CD4-positive, alpha-beta memory T cell (primary cell): ENCODE measurements around the gene DNAJC18. TPM values are rescaled to one million over a fixed set of nuclear protein-coding genes. Genes with fewer than 3 reads are reported as not detected.

Experiments
- CTCF ChIA-PET: fragments of 350-600 bp; sonication (Branson Sonifier 250); formaldehyde crosslinking; loops from one replicate; lab custom pipeline; 2021; ENCODE audit warnings: inconsistent platforms; ENCODE audit not compliant: partially characterized antibody; lab: Charles Lee
- POLR2A ChIA-PET: fragments of 350-600 bp; sonication (Branson Sonifier 250); formaldehyde crosslinking; loops from one replicate; lab custom pipeline; 2021; ENCODE audit not compliant: partially characterized antibody; lab: Charles Lee
- DNase-seq, 5 donors: peaks; one replicate each; pipeline versions ENCODE4 v3.0.0 to v3.0.0-alpha.2; 2020 to 2022; ENCODE audit warnings: mixed read lengths in 1 of 5
- H3K27ac ChIP-seq: one replicate; pipeline ENCODE4 v1.7.0; 2013; ENCODE audit warnings: low read depth, low read length
- H3K27me3 ChIP-seq: 2 replicates; pipeline ENCODE4 v1.7.0; 2013; ENCODE audit warnings: mild to moderate bottlenecking, low read length, moderate library complexity; ENCODE audit not compliant: insufficient read depth
- H3K36me3 ChIP-seq: 2 replicates; pipeline ENCODE4 v1.7.0; 2013; ENCODE audit warnings: mild to moderate bottlenecking, low read length, moderate library complexity; ENCODE audit not compliant: insufficient read depth
- H3K4me1 ChIP-seq: 2 replicates; pipeline ENCODE4 v1.7.0; 2013; ENCODE audit warnings: mild to moderate bottlenecking, low read length, moderate library complexity; ENCODE audit not compliant: insufficient read depth
- H3K4me3 ChIP-seq, 2 donors: one replicate each; pipeline ENCODE4 v1.7.0; 2013; ENCODE audit warnings: low read length in 2 of 2, mild to moderate bottlenecking in 1 of 2
- H3K9me3 ChIP-seq, 2 donors: one replicate each; pipeline ENCODE4 v1.7.0; 2013; ENCODE audit warnings: low read length in 2 of 2, control low read depth in 1 of 2; ENCODE audit not compliant: control insufficient read depth in 1 of 2
- H3K27ac Mint-ChIP-seq, 7 donors: one replicate each; pipeline ENCODE4 v1.8.0; 2020 to 2021; ENCODE audit warnings: mixed read lengths in 7 of 7, mild to moderate bottlenecking in 6 of 7, inconsistent platforms in 3 of 7, moderate library complexity in 3 of 7
- H3K27me3 Mint-ChIP-seq, 2 donors: one replicate each; pipeline ENCODE4 v1.8.0; 2020 to 2021; ENCODE audit warnings: mixed read lengths in 2 of 2
- H3K36me3 Mint-ChIP-seq, 2 donors: one replicate each; pipeline ENCODE4 v1.8.0; 2020 to 2021; ENCODE audit warnings: mixed read lengths in 2 of 2, inconsistent platforms in 1 of 2, mild to moderate bottlenecking in 1 of 2
- H3K4me1 Mint-ChIP-seq, 4 donors: one replicate each; pipeline ENCODE4 v1.8.0; 2020 to 2021; ENCODE audit warnings: mixed read lengths in 4 of 4, mild to moderate bottlenecking in 1 of 4
- H3K4me3 Mint-ChIP-seq, 8 donors: one replicate each; pipeline ENCODE4 v1.8.0; 2020 to 2021; ENCODE audit warnings: mixed read lengths in 8 of 8, mild to moderate bottlenecking in 7 of 8, moderate library complexity in 6 of 8, inconsistent platforms in 3 of 8
- H3K9me3 Mint-ChIP-seq, 8 donors: one replicate each; pipeline ENCODE4 v1.8.0; 2020 to 2021; ENCODE audit warnings: mixed read lengths in 8 of 8, mild to moderate bottlenecking in 5 of 8, inconsistent platforms in 3 of 8, moderate library complexity in 1 of 8
- intact Hi-C: fragments of 100-400 bp; cut with micrococcal nuclease; formaldehyde crosslinking; loops from one replicate; pipeline ENCODE4 v1.15.1; 2023
- polyA plus RNA-seq, 2 donors: library from polyadenylated mRNA; unstranded; fragments of 300-500 nt; fragmentation: Illumina TruSeq; gene quantifications; one replicate each; pipeline ENCODE4 v1.2.3, GENCODE V29; 2021
- total RNA-seq, 2 experiments: library from RNA; stranded (reverse); gene quantifications; one replicate each; pipeline ENCODE4 v1.2.3, GENCODE V29; 2021

DNAJC18 gene
- total and polyA plus RNA-seq, 4 experiments from 2014 or later: 1.8 to 7.3 (median 6.4) TPM

GRCh38 chr5:139473565-139473964 lies 34.2 kb upstream of the DNAJC18 start:
- Histone ChIP-seq H3K27ac (peak overlapping the region; percentile 23), H3K9me3 (no peaks in the 10 kb centered on the region), H3K4me3 (no peak overlapping the region), H3K36me3 (peaks cover 34% of the 10 kb centered on the region), H3K27me3 (no peaks in the 10 kb centered on the region), H3K4me1 (peaks cover 94% of the 10 kb centered on the region)
- Mint-ChIP-seq H3K36me3 (peaks cover 18 to 41% of the 10 kb centered on the region in 2 donors), H3K4me1 (peaks cover 59 to 100% (median 79%) of the 10 kb centered on the region in 4 donors), H3K27me3 (no peaks in the 10 kb centered on the region), H3K27ac (peak overlapping the region; percentile 83 to 98 (median 93)), H3K9me3 (no peaks in the 10 kb centered on the region), H3K4me3 (peak overlapping the region in 6 of 8 donors; percentile 10 to 59 (median 28))
- ChIA-PET CTCF (interaction anchor here (0.6 to 11.3 kb wide), 2 partner anchors 8 to 51 kb away, joined by 3 to 97 read pairs; no protein-coding TSS in a partner anchor), POLR2A (interaction anchor here (1.0 to 9.4 kb wide), 9 partner anchors 9 to 48 kb away, joined by 3 to 131 read pairs (median 4); partner anchors contain the start of genes DNAJC18, ECSCR and STING1)
- intact Hi-C loops: no loop called here
- no peak for DNase-seq

GRCh38 chr5:139473105-139473504 lies 33.8 kb upstream of the DNAJC18 start:
- no peaks in the 10 kb centered on the region for H3K27me3 Mint-ChIP-seq
- intact Hi-C loops: no loop called here
- H3K27ac ChIP-seq: peak overlapping the region; percentile 30
- DNase-seq: no peak
- H3K27ac Mint-ChIP-seq: peak overlapping the region; percentile 56 to 98 (median 93)
- no peaks in the 10 kb centered on the region for H3K9me3 Mint-ChIP-seq
- no peaks in the 10 kb centered on the region for H3K27me3 ChIP-seq
- peaks cover 29% of the 10 kb centered on the region for H3K36me3 ChIP-seq
- H3K4me1 ChIP-seq: peaks cover 94% of the 10 kb centered on the region
- H3K4me3 ChIP-seq: no peak overlapping the region
- POLR2A ChIA-PET: interaction anchor here (1.3 to 9.4 kb wide), 7 partner anchors 9 to 34 kb away, joined by 3 to 131 read pairs (median 17); partner anchors contain the start of genes DNAJC18, ECSCR and STING1
- no peaks in the 10 kb centered on the region for H3K9me3 ChIP-seq
- H3K4me1 Mint-ChIP-seq: peaks cover 60 to 100% (median 78%) of the 10 kb centered on the region in 4 donors
- CTCF ChIA-PET: interaction anchor here (0.5 to 11.3 kb wide), 2 partner anchors 44 to 50 kb away, joined by 3 to 97 read pairs; no protein-coding TSS in a partner anchor
- peaks cover 14 to 36% of the 10 kb centered on the region in 2 donors for H3K36me3 Mint-ChIP-seq
- H3K4me3 Mint-ChIP-seq: peak overlapping the region in 4 of 8 donors; percentile 8 to 59 (median 42)

- Mint-ChIP-seq H3K4me3 (peak overlapping the region; percentile 84 to 97 (median 94)), H3K27ac (peak overlapping the region; percentile 93 to 98 (median 97)), H3K9me3 (no peaks in the 10 kb centered on the region), H3K4me1 (peaks cover 57 to 95% (median 75%) of the 10 kb centered on the region in 4 donors), H3K36me3 (peaks cover 10 to 30% of the 10 kb centered on the region in 2 donors), H3K27me3 (no peaks in the 10 kb centered on the region)
- ChIA-PET CTCF (interaction anchor here (0.5 to 11.3 kb wide), 2 partner anchors 43 to 50 kb away, joined by 3 to 97 read pairs; no protein-coding TSS in a partner anchor), POLR2A (interaction anchor here (1.3 to 9.4 kb wide), 5 partner anchors 10 to 33 kb away, joined by 3 to 131 read pairs (median 19); partner anchors contain the start of genes DNAJC18, ECSCR and STING1)
- no peak overlapping the region for H3K4me3 ChIP-seq
- intact Hi-C loops: no loop called here
- DNase-seq: no peak
- no peaks in the 10 kb centered on the region for H3K9me3 ChIP-seq
- peaks cover 24% of the 10 kb centered on the region for H3K36me3 ChIP-seq
- peak overlapping the region; percentile 30 for H3K27ac ChIP-seq
- no peaks in the 10 kb centered on the region for H3K27me3 ChIP-seq
- H3K4me1 ChIP-seq: peaks cover 89% of the 10 kb centered on the region
Observed at GRCh38 chr5:139472386-139473030, 33.2 kb upstream of the DNAJC18 start.

GRCh38 chr5:139470821-139471300 lies 31.5 kb upstream of the DNAJC18 start, which contains the start of gene SMIM33:
SMIM33 (plus strand) TSS chr5:139471004; CDS start chr5:139471122, 118 bp downstream.
- Histone ChIP-seq H3K9me3 (no peaks in the 10 kb centered on the region), H3K4me3 (peak within 1 kb of the TSS; percentile 48 to 54), H3K4me1 (peaks cover 78% of the 10 kb centered on the region), H3K27me3 (no peaks in the 10 kb centered on the region), H3K36me3 (peaks cover 11% of the 10 kb centered on the region), H3K27ac (peak within 1 kb of the TSS; percentile 65)
- Mint-ChIP-seq H3K27ac (peak within 1 kb of the TSS; percentile 93 to 98 (median 97)), H3K4me3 (peak within 1 kb of the TSS; percentile 87 to 97 (median 94)), H3K9me3 (no peaks in the 10 kb centered on the region), H3K36me3 (peaks cover 9 to 14% of the 10 kb centered on the region in 2 donors), H3K27me3 (no peaks in the 10 kb centered on the region), H3K4me1 (peaks cover 51 to 79% (median 66%) of the 10 kb centered on the region in 4 donors)
- ChIA-PET CTCF (interaction anchor here (0.7 to 2.2 kb wide), 6 partner anchors 10 to 51 kb away, joined by 4 to 17 read pairs (median 6); partner anchors contain the start of gene STING1), POLR2A (interaction anchor here (0.7 to 9.4 kb wide), 18 partner anchors 8 to 174 kb away, joined by 3 to 131 read pairs (median 4); partner anchors contain the start of genes DNAJC18, ECSCR, STING1 and UBE2D2)
- intact Hi-C loops: loop anchor here (1.0 kb wide), 1 partner anchor 13 kb away; no protein-coding TSS in a partner anchor
- DNase-seq: peak; percentile 46 to 60 (median 52)

GRCh38 chr5:139468421-139468931 lies 29.2 kb upstream of the DNAJC18 start:
- no peak overlapping the region for H3K27ac ChIP-seq
- ChIA-PET CTCF (no interaction called here), POLR2A (interaction anchor here (1.5 to 9.4 kb wide), 4 partner anchors 10 to 30 kb away, joined by 4 to 131 read pairs (median 28); partner anchors contain the start of genes DNAJC18 and STING1)
- Mint-ChIP-seq H3K4me1 (peaks cover 32 to 55% (median 45%) of the 10 kb centered on the region in 4 donors), H3K4me3 (peak overlapping the region in 7 of 8 donors; percentile 38 to 84 (median 71)), H3K27me3 (no peaks in the 10 kb centered on the region), H3K36me3 (peaks cover 0 to 4% of the 10 kb centered on the region in 2 donors), H3K27ac (peak overlapping the region; percentile 67 to 94 (median 85)), H3K9me3 (no peaks in the 10 kb centered on the region)
- peaks cover 54% of the 10 kb centered on the region for H3K4me1 ChIP-seq
- no peaks in the 10 kb centered on the region for H3K36me3 ChIP-seq
- no peak for DNase-seq
- H3K4me3 ChIP-seq: no peak overlapping the region
- no peaks in the 10 kb centered on the region for H3K9me3 ChIP-seq
- intact Hi-C loops: no loop called here
- H3K27me3 ChIP-seq: no peaks in the 10 kb centered on the region

- intact Hi-C loops: no loop called here
- Mint-ChIP-seq H3K9me3 (no peaks in the 10 kb centered on the region), H3K4me1 (peaks cover 16 to 31% (median 27%) of the 10 kb centered on the region in 4 donors), H3K36me3 (no peaks in the 10 kb centered on the region), H3K27me3 (no peaks in the 10 kb centered on the region), H3K27ac (peak within 1 kb of the TSS in 6 of 7 donors; percentile 4 to 91 (median 44)), H3K4me3 (peak within 1 kb of the TSS in 1 of 8 donors; percentile 20)
- no peaks in the 10 kb centered on the region for H3K36me3 ChIP-seq
- H3K27me3 ChIP-seq: no peaks in the 10 kb centered on the region
- POLR2A ChIA-PET: interaction anchor here (1.6 to 10.1 kb wide), 4 partner anchors 8 to 19 kb away, joined by 3 to 171 read pairs (median 44); partner anchors contain the start of genes DNAJC18, SMIM33 and STING1
- peaks cover 36% of the 10 kb centered on the region for H3K4me1 ChIP-seq
- CTCF ChIA-PET: interaction anchor here (1.5 kb wide), 1 partner anchor 24 kb away, joined by 3 read pairs; the partner anchor contains the start of gene DNAJC18
- no peak within 1 kb of the TSS for H3K4me3 ChIP-seq
- H3K9me3 ChIP-seq: no peaks in the 10 kb centered on the region
- no peak for DNase-seq
- no peak within 1 kb of the TSS for H3K27ac ChIP-seq
Observed at GRCh38 chr5:139462586-139463276, 23.4 kb upstream of the DNAJC18 start, which contains the start of gene ECSCR. ECSCR (minus strand) TSS chr5:139462743; CDS start chr5:139462670, 73 bp downstream.
